A549 (cell line): Measurements from ENCODE around the gene TGM6. TPM values are rescaled to one million over a fixed set of nuclear protein-coding genes. Genes with fewer than 3 reads are reported as not detected.

Experiments used
- ATAC-seq, 2 experiments: fragments of 200-7000 bp in 1 of 2; fragments of >200 bp in 1 of 2; cut with Nextera tagmentation in 1 of 2; cut with Tn5 transposase in 1 of 2; 3 replicates each; pipeline versions ENCODE4 v1.8.0 to v1.9.1; 2018 to 2020; ENCODE audit warnings: mild to moderate bottlenecking in 1 of 2, moderate library complexity in 1 of 2
- CTCF ChIA-PET: fragments of 300-600 bp; sonication (Branson Sonifier 250); formaldehyde crosslinking; extraction: SDS; loops from one replicate; lab custom pipeline; 2021; ENCODE audit warnings: antibody characterized with exemption, inconsistent platforms; lab: Yijun Ruan, JAX
- POLR2A ChIA-PET: fragments of 350-600 bp; formaldehyde crosslinking; extraction: SDS; loops from one replicate; lab custom pipeline; 2021; ENCODE audit warnings: antibody characterized with exemption, inconsistent platforms; lab: Yijun Ruan, JAX
- DNase-seq, 2 experiments: peaks; one replicate each; pipeline versions ENCODE4 v3.0.0 to v3.0.0-alpha.2; 2011 to 2016; ENCODE audit warnings: low read depth in 1 of 2, low spot score in 1 of 2
- FAIRE-seq: peaks from 2 replicates; lab custom pipeline; 2011; peaks lifted over from hg19 to GRCh38; lab: Jason Lieb, UNC
- H3K27ac ChIP-seq, 2 experiments: fragments of >200 bp; sonication (Bioruptor Twin); formaldehyde crosslinking; 3 replicates each; pipeline ENCODE4 v1.5.1; 2016 to 2017
- H3K4me1 ChIP-seq: fragments of >200 bp; sonication (Bioruptor Twin); formaldehyde crosslinking; 3 replicates; pipeline ENCODE4 v1.6.1; 2016
- H3K4me2 ChIP-seq: fragments of >200 bp; sonication (Bioruptor Twin); formaldehyde crosslinking; 3 replicates; pipeline ENCODE4 v1.6.1; 2016
- H3K4me3 ChIP-seq: fragments of >200 bp; sonication (Bioruptor Twin); formaldehyde crosslinking; 3 replicates; pipeline ENCODE4 v1.5.1; 2016
- H3K9me3 ChIP-seq: fragments of >200 bp; sonication (Bioruptor Twin); formaldehyde crosslinking; 3 replicates; pipeline ENCODE4 v1.6.1; 2016
- BHLHE40 ChIP-seq: IDR thresholded peaks from 2 replicates; pipeline ENCODE4 v1.6.1; 2012; ENCODE audit warnings: low read depth, low read length, inconsistent platforms
- CHD2 ChIP-seq: fragments of 150-350 bp; IDR thresholded peaks from 2 replicates; pipeline ENCODE4 v1.6.1; 2014; ENCODE audit warnings: low read length; ENCODE audit not compliant: partially characterized antibody
- CTCF ChIP-seq: fragments of >200 bp; sonication (Bioruptor Twin); formaldehyde crosslinking; IDR thresholded peaks from 3 replicates; pipeline ENCODE4 v1.5.1; 2016
- ELK1 ChIP-seq: fragments of 150-350 bp; IDR thresholded peaks from 2 replicates; pipeline ENCODE4 v1.6.1; 2014; ENCODE audit warnings: low read depth, mild to moderate bottlenecking, low read length
- ESRRA ChIP-seq: fragments of 150-350 bp; IDR thresholded peaks from 2 replicates; pipeline ENCODE4 v1.6.1; 2014; ENCODE audit warnings: mild to moderate bottlenecking, low read length, borderline replicate concordance
- GATA3 ChIP-seq: IDR thresholded peaks from 2 replicates; pipeline ENCODE4 v1.6.1; 2012; ENCODE audit warnings: borderline replicate concordance
- JUN ChIP-seq, 2 experiments: fragments of >200 bp; sonication (Bioruptor Twin); formaldehyde crosslinking; IDR thresholded peaks; 2 replicates in 1 of 2; 3 replicates in 1 of 2; pipeline ENCODE4 v1.6.1; 2016 to 2017
- NR3C1 ChIP-seq: fragments of >200 bp; sonication (Bioruptor Twin); formaldehyde crosslinking; IDR thresholded peaks from 3 replicates; pipeline ENCODE4 v1.6.1; 2017
- RAD21 ChIP-seq, 2 experiments: fragments of >200 bp in 1 of 2; sonication (Bioruptor Twin) in 1 of 2; formaldehyde crosslinking in 1 of 2; IDR thresholded peaks in 1 of 2; conservative IDR thresholded peaks in 1 of 2; 2 replicates in 1 of 2; 3 replicates in 1 of 2; pipeline ENCODE4 v1.6.1; 2012 to 2018; ENCODE audit warnings: inconsistent platforms in 1 of 2
- RFX5 ChIP-seq: fragments of 450-650 bp; IDR thresholded peaks from 2 replicates; pipeline ENCODE4 v1.7.1; 2014; ENCODE audit warnings: antibody characterized with exemption, mild to moderate bottlenecking, moderate library complexity
- WGBS: methylation state at CpG from one replicate; pipeline ENCODE4 v1.1.6; 2017; ENCODE audit errors: missing lambda C conversion rate; 5-methylcytosine and 5-hydroxymethylcytosine counted together
- polyA plus RNA-seq, 4 experiments: library from polyadenylated mRNA; depleted of rRNA in 3 of 4; stranded (reverse); fragments of >200 nt; fragmentation: RNase III in 1 of 4; extraction: RNeasy Plus Mini Kit Qiagen cat#74134 plus additional on column Dnase treatment in 1 of 4; gene quantifications; 2 replicates in 3 of 4; 3 replicates in 1 of 4; pipeline ENCODE4 v1.2.3, GENCODE V29; 2011 to 2017
- TF ChIP-seq, protein P1 (sequence below): fragments of 250-450 bp; sonication (Bioruptor Pico); IDR thresholded peaks from 2 replicates; pipeline ENCODE4 v1.5.0; 2021; ENCODE audit warnings: mild to moderate bottlenecking, moderate library complexity, borderline replicate concordance
- TF ChIP-seq, protein P2 (sequence below): fragments of >200 bp; sonication (Bioruptor Twin); formaldehyde crosslinking; IDR thresholded peaks from 2 replicates; pipeline ENCODE4 v1.6.1; 2016
- TF ChIP-seq, protein P3 (sequence below): fragments of 200-600 bp; sonication (generic); IDR thresholded peaks from 2 replicates; pipeline ENCODE4 v1.6.1; 2016; ENCODE audit warnings: antibody characterized with exemption, mild to moderate bottlenecking, moderate library complexity
- TF ChIP-seq, protein P4 (sequence below): IDR thresholded peaks from 2 replicates; pipeline ENCODE4 v1.6.1; 2012

Gene TGM6
- polyA plus RNA-seq, 2 of the 4 experiments (the other 2 are of a cell fraction), result not detected

- TF ChIP-seq, protein P1, sequence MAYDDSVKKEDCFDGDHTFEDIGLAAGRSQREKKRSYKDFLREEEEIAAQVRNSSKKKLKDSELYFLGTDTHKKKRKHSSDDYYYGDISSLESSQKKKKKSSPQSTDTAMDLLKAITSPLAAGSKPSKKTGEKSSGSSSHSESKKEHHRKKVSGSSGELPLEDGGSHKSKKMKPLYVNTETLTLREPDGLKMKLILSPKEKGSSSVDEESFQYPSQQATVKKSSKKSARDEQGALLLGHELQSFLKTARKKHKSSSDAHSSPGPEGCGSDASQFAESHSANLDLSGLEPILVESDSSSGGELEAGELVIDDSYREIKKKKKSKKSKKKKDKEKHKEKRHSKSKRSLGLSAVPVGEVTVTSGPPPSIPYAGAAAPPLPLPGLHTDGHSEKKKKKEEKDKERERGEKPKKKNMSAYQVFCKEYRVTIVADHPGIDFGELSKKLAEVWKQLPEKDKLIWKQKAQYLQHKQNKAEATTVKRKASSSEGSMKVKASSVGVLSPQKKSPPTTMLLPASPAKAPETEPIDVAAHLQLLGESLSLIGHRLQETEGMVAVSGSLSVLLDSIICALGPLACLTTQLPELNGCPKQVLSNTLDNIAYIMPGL (CRISPR knock-in tag), result no peak
- TF ChIP-seq, protein P2, sequence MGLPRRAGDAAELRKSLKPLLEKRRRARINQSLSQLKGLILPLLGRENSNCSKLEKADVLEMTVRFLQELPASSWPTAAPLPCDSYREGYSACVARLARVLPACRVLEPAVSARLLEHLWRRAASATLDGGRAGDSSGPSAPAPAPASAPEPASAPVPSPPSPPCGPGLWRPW, result no peak
Observed at GRCh38 chr20:2429051-2429450, 48.4 kb downstream of the TGM6 start (continued).

GRCh38 chr20:2430538-2430937 is 49.8 kb downstream of the TGM6 start:
- 47% methylated on average over 4 of the region's 4 CpGs for WGBS
- ChIA-PET POLR2A (no interaction called here), CTCF (interaction anchor here (0.7 to 1.8 kb wide), 5 partner anchors 9 to 223 kb away, joined by 3 to 4 read pairs (median 4); no protein-coding TSS in a partner anchor)
- no peak overlapping the region for H3K4me3 ChIP-seq
- no peaks in the 10 kb centered on the region for H3K9me3 ChIP-seq
- FAIRE-seq (no peak), ATAC-seq (no peak), DNase-seq (no peak)
- no peak for TF ChIP-seq NR3C1
- no peak for TF ChIP-seq CTCF
- TF ChIP-seq, protein P3, sequence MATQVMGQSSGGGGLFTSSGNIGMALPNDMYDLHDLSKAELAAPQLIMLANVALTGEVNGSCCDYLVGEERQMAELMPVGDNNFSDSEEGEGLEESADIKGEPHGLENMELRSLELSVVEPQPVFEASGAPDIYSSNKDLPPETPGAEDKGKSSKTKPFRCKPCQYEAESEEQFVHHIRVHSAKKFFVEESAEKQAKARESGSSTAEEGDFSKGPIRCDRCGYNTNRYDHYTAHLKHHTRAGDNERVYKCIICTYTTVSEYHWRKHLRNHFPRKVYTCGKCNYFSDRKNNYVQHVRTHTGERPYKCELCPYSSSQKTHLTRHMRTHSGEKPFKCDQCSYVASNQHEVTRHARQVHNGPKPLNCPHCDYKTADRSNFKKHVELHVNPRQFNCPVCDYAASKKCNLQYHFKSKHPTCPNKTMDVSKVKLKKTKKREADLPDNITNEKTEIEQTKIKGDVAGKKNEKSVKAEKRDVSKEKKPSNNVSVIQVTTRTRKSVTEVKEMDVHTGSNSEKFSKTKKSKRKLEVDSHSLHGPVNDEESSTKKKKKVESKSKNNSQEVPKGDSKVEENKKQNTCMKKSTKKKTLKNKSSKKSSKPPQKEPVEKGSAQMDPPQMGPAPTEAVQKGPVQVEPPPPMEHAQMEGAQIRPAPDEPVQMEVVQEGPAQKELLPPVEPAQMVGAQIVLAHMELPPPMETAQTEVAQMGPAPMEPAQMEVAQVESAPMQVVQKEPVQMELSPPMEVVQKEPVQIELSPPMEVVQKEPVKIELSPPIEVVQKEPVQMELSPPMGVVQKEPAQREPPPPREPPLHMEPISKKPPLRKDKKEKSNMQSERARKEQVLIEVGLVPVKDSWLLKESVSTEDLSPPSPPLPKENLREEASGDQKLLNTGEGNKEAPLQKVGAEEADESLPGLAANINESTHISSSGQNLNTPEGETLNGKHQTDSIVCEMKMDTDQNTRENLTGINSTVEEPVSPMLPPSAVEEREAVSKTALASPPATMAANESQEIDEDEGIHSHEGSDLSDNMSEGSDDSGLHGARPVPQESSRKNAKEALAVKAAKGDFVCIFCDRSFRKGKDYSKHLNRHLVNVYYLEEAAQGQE, result no peak
- TF ChIP-seq ELK1, result no peak
- TF ChIP-seq RAD21 (conservative IDR thresholded peaks at IDR 0.05 in 1 of 2, IDR thresholded peaks at IDR 0.05 in 1 of 2), result no peak
- no peak for TF ChIP-seq JUN (IDR thresholded peaks at IDR 0.05)
- TF ChIP-seq, protein P4, sequence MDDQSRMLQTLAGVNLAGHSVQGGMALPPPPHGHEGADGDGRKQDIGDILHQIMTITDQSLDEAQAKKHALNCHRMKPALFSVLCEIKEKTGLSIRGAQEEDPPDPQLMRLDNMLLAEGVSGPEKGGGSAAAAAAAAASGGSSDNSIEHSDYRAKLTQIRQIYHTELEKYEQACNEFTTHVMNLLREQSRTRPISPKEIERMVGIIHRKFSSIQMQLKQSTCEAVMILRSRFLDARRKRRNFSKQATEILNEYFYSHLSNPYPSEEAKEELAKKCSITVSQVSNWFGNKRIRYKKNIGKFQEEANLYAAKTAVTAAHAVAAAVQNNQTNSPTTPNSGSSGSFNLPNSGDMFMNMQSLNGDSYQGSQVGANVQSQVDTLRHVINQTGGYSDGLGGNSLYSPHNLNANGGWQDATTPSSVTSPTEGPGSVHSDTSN, result no peak
- TF ChIP-seq BHLHE40, result no peak
- TF ChIP-seq RFX5, result no peak
- no peak for TF ChIP-seq GATA3
- TF ChIP-seq CHD2, result no peak
- TF ChIP-seq ESRRA, result no peak
- H3K4me1 ChIP-seq, result no peaks in the 10 kb centered on the region
- no peak overlapping the region for H3K4me2 ChIP-seq
- no peak overlapping the region for H3K27ac ChIP-seq
